ENCODE measurements around the gene NXN.

The NXN gene

DNA sequence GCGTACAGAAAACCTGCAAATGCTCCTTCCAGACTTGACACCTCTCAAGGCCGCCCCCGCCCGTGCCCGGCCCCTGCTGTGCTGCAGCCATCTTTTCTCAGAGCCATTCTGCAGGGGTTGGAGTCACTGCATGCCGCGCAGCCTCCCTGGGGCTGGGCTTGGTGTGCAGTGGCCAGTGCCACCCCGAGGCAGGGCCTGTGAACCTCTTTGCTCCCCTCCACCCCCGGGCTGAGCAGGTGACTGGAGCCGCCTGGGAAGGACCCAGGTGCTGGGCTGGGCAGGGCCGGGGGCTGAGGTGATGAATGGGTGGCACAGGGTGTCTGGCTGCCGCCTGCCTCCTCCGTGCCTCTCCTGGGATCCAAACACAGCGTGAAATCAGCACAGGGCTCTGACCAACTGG, 177.1 kb downstream of the NXN start:
- no peak for DNase-seq (ENCODE audit: low read depth)
- no peak overlapping the region for H3K4me3 ChIP-seq (replicated peaks; ENCODE audit: low read depth, low read length)
- TF ChIP-seq, protein P1, sequence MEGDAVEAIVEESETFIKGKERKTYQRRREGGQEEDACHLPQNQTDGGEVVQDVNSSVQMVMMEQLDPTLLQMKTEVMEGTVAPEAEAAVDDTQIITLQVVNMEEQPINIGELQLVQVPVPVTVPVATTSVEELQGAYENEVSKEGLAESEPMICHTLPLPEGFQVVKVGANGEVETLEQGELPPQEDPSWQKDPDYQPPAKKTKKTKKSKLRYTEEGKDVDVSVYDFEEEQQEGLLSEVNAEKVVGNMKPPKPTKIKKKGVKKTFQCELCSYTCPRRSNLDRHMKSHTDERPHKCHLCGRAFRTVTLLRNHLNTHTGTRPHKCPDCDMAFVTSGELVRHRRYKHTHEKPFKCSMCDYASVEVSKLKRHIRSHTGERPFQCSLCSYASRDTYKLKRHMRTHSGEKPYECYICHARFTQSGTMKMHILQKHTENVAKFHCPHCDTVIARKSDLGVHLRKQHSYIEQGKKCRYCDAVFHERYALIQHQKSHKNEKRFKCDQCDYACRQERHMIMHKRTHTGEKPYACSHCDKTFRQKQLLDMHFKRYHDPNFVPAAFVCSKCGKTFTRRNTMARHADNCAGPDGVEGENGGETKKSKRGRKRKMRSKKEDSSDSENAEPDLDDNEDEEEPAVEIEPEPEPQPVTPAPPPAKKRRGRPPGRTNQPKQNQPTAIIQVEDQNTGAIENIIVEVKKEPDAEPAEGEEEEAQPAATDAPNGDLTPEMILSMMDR (IDR thresholded peaks at IDR 0.05; ENCODE audit: low read length, missing control alignments) = no peak

DNA sequence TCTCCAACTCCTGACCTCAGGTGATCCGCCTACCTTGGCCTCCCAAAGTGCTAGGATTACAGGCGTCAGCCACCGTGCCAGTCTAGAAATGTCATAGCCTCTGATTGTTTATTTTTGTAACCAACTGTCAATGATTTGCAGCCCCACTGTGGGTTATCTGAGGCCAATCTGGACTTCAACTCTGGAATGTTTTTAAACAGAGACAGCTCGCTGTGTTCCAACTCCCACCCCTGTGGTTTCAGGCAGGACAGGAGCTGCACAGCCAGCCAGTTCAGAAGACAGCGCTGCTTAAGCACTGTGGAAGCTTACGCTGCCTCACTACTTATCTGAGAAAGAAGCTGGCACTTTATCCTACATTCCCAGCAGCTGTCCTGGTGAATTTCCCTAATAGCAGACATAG, 177.9 kb downstream of the NXN start:
- TF ChIP-seq, protein P1 (IDR thresholded peaks at IDR 0.05; ENCODE audit: low read length, missing control alignments) = no peak
- H3K4me3 ChIP-seq (replicated peaks; ENCODE audit: low read depth, low read length) = no peak overlapping the region
- DNase-seq (ENCODE audit: low read depth) = no peak

DNA sequence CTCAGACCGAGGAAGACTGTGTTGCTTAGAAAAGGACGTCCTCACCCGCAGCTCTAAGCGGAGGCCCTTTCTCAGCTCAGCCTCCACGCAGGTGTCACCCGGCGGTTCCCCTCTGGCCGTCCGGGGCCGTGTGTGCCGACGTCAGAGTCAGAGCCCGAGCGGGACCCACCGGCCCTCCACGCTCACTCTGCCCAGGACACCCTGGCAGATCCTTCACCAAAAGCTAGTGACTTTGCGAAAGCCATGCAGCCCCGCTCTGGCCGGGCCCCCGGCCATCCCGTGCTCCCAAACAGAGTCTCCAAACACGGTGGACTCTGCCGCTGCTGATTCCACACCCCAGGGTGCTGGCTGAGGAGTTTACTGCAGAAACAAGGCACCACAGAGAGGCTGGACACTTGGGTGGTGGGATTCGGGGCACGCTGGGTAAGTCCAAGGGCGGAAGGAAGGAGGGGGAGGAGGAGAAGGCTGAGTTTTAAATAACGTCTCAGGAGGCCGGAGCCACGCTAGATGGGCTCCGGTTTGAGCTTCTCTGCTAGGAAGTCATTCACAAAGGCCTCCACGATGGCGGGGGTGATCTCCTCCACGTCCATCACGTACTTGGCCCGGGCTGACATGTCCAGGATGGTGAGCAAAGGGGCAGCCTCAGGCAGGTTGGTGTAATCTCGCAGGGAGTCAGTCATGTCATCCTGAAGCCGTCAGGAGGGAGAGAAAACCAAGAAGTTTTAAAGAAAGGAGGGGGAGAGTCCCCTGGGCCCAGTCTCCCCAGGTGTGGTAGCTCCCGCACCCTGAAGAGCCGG, 178.9 kb downstream of the NXN start:
- TF ChIP-seq, protein P1 (IDR thresholded peaks at IDR 0.05; ENCODE audit: low read length, missing control alignments) = no peak
- no peak overlapping the region for H3K4me3 ChIP-seq (replicated peaks; ENCODE audit: low read depth, low read length)
- DNase-seq (ENCODE audit: low read depth) = no peak

DNA sequence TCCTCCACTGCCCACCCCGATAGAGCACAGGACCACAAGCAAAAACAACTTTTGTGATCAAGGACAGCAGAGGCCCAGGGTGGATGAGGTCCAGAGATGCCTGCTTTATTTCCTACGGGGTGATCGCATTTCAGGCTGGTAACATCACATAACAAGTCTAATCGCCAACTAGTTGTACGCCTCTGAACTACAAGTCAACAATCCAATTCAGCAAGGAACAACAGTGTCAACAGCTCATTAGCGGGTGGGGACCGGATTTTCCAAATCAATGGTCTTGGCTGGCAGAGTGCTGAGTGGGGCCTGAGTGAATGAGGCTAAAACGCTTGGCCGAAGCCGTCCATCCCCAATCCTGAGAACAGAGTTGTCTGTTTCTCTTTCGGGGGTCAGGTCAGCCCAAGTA, 180.3 kb downstream of the NXN start:
- TF ChIP-seq, protein P1 (IDR thresholded peaks at IDR 0.05; ENCODE audit: low read length, missing control alignments) = no peak
- no peak overlapping the region for H3K4me3 ChIP-seq (replicated peaks; ENCODE audit: low read depth, low read length)
- DNase-seq (ENCODE audit: low read depth) = no peak

DNA sequence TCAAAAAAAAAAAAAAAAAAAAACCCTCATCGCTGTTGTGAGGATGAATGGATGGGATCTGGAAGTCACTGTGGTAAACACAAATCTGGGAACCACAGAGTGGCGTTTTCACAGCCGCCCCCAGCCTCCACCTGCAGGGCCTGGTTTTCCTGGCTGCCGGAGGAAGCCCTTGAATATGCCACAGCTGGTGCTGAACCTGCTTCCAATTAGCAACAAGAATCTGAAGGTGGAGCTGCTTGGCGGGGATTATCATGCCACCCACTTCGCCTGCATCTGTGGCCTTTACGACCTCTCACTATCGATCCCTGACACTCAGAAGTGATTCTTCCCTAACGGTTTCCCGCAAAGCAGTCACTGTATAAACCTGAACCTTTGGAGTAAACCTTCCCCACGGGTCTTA, 181.3 kb downstream of the NXN start:
- TF ChIP-seq, protein P1 (IDR thresholded peaks at IDR 0.05; ENCODE audit: low read length, missing control alignments) = no peak
- no peak for DNase-seq (ENCODE audit: low read depth)
- H3K4me3 ChIP-seq (replicated peaks; ENCODE audit: low read depth, low read length) = no peak overlapping the region

DNA sequence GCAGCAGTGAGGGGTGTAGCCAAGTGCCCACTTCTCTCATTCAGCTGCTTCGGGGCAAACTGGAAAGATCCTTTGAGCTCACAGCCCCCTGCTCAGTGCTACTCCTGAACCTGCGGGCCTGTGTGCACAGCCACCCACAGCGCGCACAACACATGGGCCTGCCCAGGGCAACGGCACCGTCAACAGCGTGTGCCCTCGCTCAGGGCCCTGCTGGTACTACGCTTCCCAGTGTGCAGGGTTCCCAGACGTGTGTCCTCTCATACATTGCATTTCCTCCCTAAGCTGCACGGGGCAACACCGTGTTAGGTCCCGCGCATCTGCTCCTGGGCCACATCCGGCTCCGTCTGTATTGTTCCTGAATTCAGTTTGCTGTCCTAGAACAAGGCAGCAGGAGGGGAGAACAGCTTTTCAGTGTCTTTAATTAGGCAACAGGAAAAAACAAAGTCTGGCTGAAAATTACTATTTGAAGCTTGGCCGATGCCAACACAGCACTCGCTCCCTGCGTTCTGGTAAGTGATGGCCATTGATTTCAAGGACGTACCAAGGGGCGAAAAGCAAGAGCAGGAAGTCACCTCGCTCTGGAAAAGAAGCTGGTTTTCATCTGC, 182.2 kb downstream of the NXN start:
- DNase-seq (ENCODE audit: low read depth) = no peak
- TF ChIP-seq, protein P1 (IDR thresholded peaks at IDR 0.05; ENCODE audit: low read length, missing control alignments) = no peak
- H3K4me3 ChIP-seq (replicated peaks; ENCODE audit: low read depth, low read length) = no peak overlapping the region
